OCI-LY3 (cell line): ENCODE measurements around the gene PNMA6E.

ENCODE experiments used
- EZH2phosphoT487 ChIP-seq: fragments of 200-600 bp; shearing (Covaris generic); IDR thresholded peaks from 2 replicates; pipeline ENCODE4 v1.6.1; 2018; ENCODE audit warnings: antibody characterized with exemption, mixed run types, low read depth
- TF ChIP-seq, protein P1 (sequence below): fragments of 200-600, 300-600 bp; sonication (generic); IDR thresholded peaks from 2 replicates; pipeline ENCODE4 v1.5.1; 2014; ENCODE audit warnings: antibody characterized with exemption, low read length, low read depth

DNA sequence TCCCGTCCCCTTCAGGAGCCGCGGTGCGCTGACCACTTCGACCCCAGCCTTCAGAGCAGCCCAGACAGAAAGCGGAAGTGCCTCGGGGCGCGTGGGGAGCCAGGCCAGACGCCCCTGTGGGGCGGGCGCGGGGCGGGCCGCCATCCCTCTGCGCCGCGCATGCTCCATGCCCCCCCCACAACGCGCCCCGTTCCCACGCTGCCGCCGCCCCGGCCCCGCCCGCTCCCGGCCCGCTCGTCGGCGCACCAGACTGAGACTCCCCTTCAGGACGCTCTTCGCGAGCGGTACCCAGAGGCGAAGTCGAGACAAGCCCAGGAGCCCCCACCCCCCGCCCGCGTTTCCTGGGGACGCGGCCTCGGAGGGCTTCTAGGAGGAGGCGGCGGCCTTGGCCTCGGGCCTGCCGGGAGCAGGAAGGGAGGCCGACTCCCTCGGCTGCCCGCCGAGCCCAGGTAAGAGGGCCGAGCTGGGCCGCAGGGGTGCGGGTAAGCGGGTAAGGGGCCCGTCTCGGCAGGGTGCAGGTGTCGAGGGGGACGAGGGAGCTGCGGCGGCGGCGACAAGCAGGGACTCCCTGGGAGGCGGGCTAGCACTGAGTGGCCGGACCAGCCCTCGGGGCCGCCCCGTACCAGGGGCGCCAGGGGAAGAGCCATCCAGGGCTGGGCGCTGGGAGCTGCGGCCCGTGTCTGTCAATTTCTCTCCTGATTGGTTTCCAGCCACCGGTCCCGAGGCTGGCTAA is 10.3 kb upstream of the PNMA6E start, which contains the start of gene ZFP92:
- TF ChIP-seq, protein P1, sequence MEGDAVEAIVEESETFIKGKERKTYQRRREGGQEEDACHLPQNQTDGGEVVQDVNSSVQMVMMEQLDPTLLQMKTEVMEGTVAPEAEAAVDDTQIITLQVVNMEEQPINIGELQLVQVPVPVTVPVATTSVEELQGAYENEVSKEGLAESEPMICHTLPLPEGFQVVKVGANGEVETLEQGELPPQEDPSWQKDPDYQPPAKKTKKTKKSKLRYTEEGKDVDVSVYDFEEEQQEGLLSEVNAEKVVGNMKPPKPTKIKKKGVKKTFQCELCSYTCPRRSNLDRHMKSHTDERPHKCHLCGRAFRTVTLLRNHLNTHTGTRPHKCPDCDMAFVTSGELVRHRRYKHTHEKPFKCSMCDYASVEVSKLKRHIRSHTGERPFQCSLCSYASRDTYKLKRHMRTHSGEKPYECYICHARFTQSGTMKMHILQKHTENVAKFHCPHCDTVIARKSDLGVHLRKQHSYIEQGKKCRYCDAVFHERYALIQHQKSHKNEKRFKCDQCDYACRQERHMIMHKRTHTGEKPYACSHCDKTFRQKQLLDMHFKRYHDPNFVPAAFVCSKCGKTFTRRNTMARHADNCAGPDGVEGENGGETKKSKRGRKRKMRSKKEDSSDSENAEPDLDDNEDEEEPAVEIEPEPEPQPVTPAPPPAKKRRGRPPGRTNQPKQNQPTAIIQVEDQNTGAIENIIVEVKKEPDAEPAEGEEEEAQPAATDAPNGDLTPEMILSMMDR: no peak
- no peak for TF ChIP-seq EZH2phosphoT487
